Thoracic aorta (tissue), 2 donors: Measurements from ENCODE around the gene TSPAN4. TPM values are rescaled to one million over a fixed set of nuclear protein-coding genes. Genes with fewer than 3 reads are reported as not detected.

Experiments used
- ATAC-seq: fragments of 150-250 bp; one replicate; pipeline ENCODE4 v1.8.0; 2017; ENCODE audit warnings: low read depth; ENCODE audit not compliant: insufficient number of reproducible peaks, low FRiP score
- DNase-seq: peaks from one replicate; pipeline ENCODE4 v3.0.0-alpha.2; 2020; ENCODE audit warnings: low spot score
- H3K27ac ChIP-seq, 2 donors: fragments of 200-600 bp; sonication (generic); 1 replicate in 1 of 2; 2 replicates in 1 of 2; pipeline ENCODE4 v1.5.1; 2016; ENCODE audit warnings: mild to moderate bottlenecking in 2 of 2, moderate library complexity in 2 of 2
- H3K27me3 ChIP-seq: fragments of 200-600 bp; sonication (generic); replicated peaks from 2 replicates; pipeline ENCODE4 v1.6.0; 2016; ENCODE audit warnings: mild to moderate bottlenecking; ENCODE audit not compliant: insufficient read depth
- H3K36me3 ChIP-seq: fragments of 200-600 bp; sonication (generic); one replicate; pipeline ENCODE4 v1.5.1; 2016
- H3K4me1 ChIP-seq, 2 donors: fragments of 200-600 bp; sonication (generic); 1 replicate in 1 of 2; 2 replicates in 1 of 2; pipeline versions ENCODE4 v1.5.1 to v1.6.0; 2016; ENCODE audit warnings: low read depth in 2 of 2, mild to moderate bottlenecking in 1 of 2; ENCODE audit not compliant: control insufficient read depth in 1 of 2
- H3K4me3 ChIP-seq: fragments of 200-600 bp; sonication (generic); 2 replicates; pipeline ENCODE4 v1.5.1; 2016; ENCODE audit warnings: mild to moderate bottlenecking
- H3K9me3 ChIP-seq: fragments of 200-600 bp; sonication (generic); 2 replicates; pipeline ENCODE4 v1.5.1; 2016
- CTCF ChIP-seq: fragments of 200-600 bp; sonication (generic); IDR thresholded peaks from one replicate; pipeline ENCODE4 v1.5.1; 2019; ENCODE audit warnings: antibody characterized with exemption
- total RNA-seq, 2 donors: library from RNA; depleted of rRNA; stranded (reverse); fragments of >200 nt; gene quantifications; one replicate each; pipeline versions ENCODE4 v1.1.0 to v1.2.3, GENCODE V29; 2016

TSPAN4 gene
- total RNA-seq, 2 donors from 2014 or later = 55.5 to 107 TPM

- H3K27me3 ChIP-seq = no peaks in the 10 kb centered on the region
- ATAC-seq (no peak), DNase-seq (no peak)
- peaks cover 31 to 54% of the 10 kb centered on the region in 2 donors for H3K4me1 ChIP-seq
- peak overlapping the region; percentile 95 for H3K4me3 ChIP-seq
- H3K27ac ChIP-seq = peak overlapping the region; percentile 88 to 97
- H3K9me3 ChIP-seq = no peaks in the 10 kb centered on the region
- peaks cover 27% of the 10 kb centered on the region for H3K36me3 ChIP-seq
- no peak for TF ChIP-seq CTCF
Measured at GRCh38 chr11:841981-842369, 677 bp upstream of the TSPAN4 start.

GRCh38 chr11:843086-843734 is 558 bp downstream of the TSPAN4 start:
- H3K9me3 ChIP-seq = no peaks in the 10 kb centered on the region
- H3K36me3 ChIP-seq = peaks cover 19% of the 10 kb centered on the region
- peaks cover 33 to 54% of the 10 kb centered on the region in 2 donors for H3K4me1 ChIP-seq
- TF ChIP-seq CTCF = no peak
- H3K27me3 ChIP-seq = no peaks in the 10 kb centered on the region
- DNase-seq = no peak
- no peak for ATAC-seq
- peak overlapping the region; percentile 88 to 97 for H3K27ac ChIP-seq
- peak overlapping the region; percentile 95 for H3K4me3 ChIP-seq

GRCh38 chr11:843818-844692 is 1.4 kb downstream of the TSPAN4 start:
- H3K4me1 ChIP-seq = peaks cover 42 to 62% of the 10 kb centered on the region in 2 donors

GRCh38 chr11:844693-845644 is 2.3 kb downstream of the TSPAN4 start:
- TF ChIP-seq CTCF = no peak
- DNase-seq = peak; percentile 72

More at GRCh38 chr11:843818-844692, 1.4 kb downstream of the TSPAN4 start:
- Histone ChIP-seq H3K4me3 (peak overlapping the region; percentile 95), H3K36me3 (peaks cover 12% of the 10 kb centered on the region), H3K27me3 (no peaks in the 10 kb centered on the region), H3K27ac (peak overlapping the region; percentile 86 to 88), H3K9me3 (no peaks in the 10 kb centered on the region)
- DNase-seq = peak; percentile 83
- peak; percentile 29 for TF ChIP-seq CTCF
- ATAC-seq = peak; percentile 24

More at GRCh38 chr11:844693-845644, 2.3 kb downstream of the TSPAN4 start:
- no peaks in the 10 kb centered on the region for H3K27me3 ChIP-seq
- peak overlapping the region; percentile 86 to 88 for H3K27ac ChIP-seq
- peaks cover 46 to 67% of the 10 kb centered on the region in 2 donors for H3K4me1 ChIP-seq
- peak; percentile 22 for ATAC-seq
- no peaks in the 10 kb centered on the region for H3K9me3 ChIP-seq
- peaks cover 3% of the 10 kb centered on the region for H3K36me3 ChIP-seq
- H3K4me3 ChIP-seq = peak overlapping the region; percentile 95
